A549 (cell line): ENCODE data around the gene TNRC6B. TPM values are rescaled to one million over a fixed set of nuclear protein-coding genes. Genes with fewer than 3 reads are reported as not detected.

Experiments
- ATAC-seq, 2 experiments: fragments of 200-7000 bp in 1 of 2; fragments of >200 bp in 1 of 2; cut with Nextera tagmentation in 1 of 2; cut with Tn5 transposase in 1 of 2; 3 replicates each; pipeline versions ENCODE4 v1.8.0 to v1.9.1; 2018 to 2020; ENCODE audit warnings: mild to moderate bottlenecking in 1 of 2, moderate library complexity in 1 of 2
- CTCF ChIA-PET: fragments of 300-600 bp; sonication (Branson Sonifier 250); formaldehyde crosslinking; extraction: SDS; loops from one replicate; lab custom pipeline; 2021; ENCODE audit warnings: antibody characterized with exemption, inconsistent platforms; lab: Yijun Ruan, JAX
- POLR2A ChIA-PET: fragments of 350-600 bp; formaldehyde crosslinking; extraction: SDS; loops from one replicate; lab custom pipeline; 2021; ENCODE audit warnings: antibody characterized with exemption, inconsistent platforms; lab: Yijun Ruan, JAX
- DNase-seq, 2 experiments: peaks; one replicate each; pipeline versions ENCODE4 v3.0.0 to v3.0.0-alpha.2; 2011 to 2016; ENCODE audit warnings: low read depth in 1 of 2, low spot score in 1 of 2
- FAIRE-seq: peaks from 2 replicates; lab custom pipeline; 2011; peaks lifted over from hg19 to GRCh38; lab: Jason Lieb, UNC
- H3K27ac ChIP-seq, 2 experiments: fragments of >200 bp; sonication (Bioruptor Twin); formaldehyde crosslinking; 3 replicates each; pipeline ENCODE4 v1.5.1; 2016 to 2017
- H3K4me1 ChIP-seq: fragments of >200 bp; sonication (Bioruptor Twin); formaldehyde crosslinking; 3 replicates; pipeline ENCODE4 v1.6.1; 2016
- H3K4me2 ChIP-seq: fragments of >200 bp; sonication (Bioruptor Twin); formaldehyde crosslinking; 3 replicates; pipeline ENCODE4 v1.6.1; 2016
- H3K4me3 ChIP-seq: fragments of >200 bp; sonication (Bioruptor Twin); formaldehyde crosslinking; 3 replicates; pipeline ENCODE4 v1.5.1; 2016
- H3K9me3 ChIP-seq: fragments of >200 bp; sonication (Bioruptor Twin); formaldehyde crosslinking; 3 replicates; pipeline ENCODE4 v1.6.1; 2016
- BHLHE40 ChIP-seq: IDR thresholded peaks from 2 replicates; pipeline ENCODE4 v1.6.1; 2012; ENCODE audit warnings: low read depth, low read length, inconsistent platforms
- CBX2 ChIP-seq: fragments of 200-600 bp; sonication (generic); IDR thresholded peaks from 2 replicates; pipeline ENCODE4 v1.6.1; 2016; ENCODE audit warnings: low read depth, mild to moderate bottlenecking, borderline replicate concordance
- CBX8 ChIP-seq: fragments of 200-600 bp; sonication (generic); IDR thresholded peaks from 2 replicates; pipeline ENCODE4 v1.6.1; 2016
- CEBPB ChIP-seq, 2 experiments: fragments of >200 bp in 1 of 2; sonication (Bioruptor Twin) in 1 of 2; formaldehyde crosslinking in 1 of 2; IDR thresholded peaks; 2 replicates each; pipeline ENCODE4 v1.6.1; 2012 to 2016
- CHD2 ChIP-seq: fragments of 150-350 bp; IDR thresholded peaks from 2 replicates; pipeline ENCODE4 v1.6.1; 2014; ENCODE audit warnings: low read length; ENCODE audit not compliant: partially characterized antibody
- CHD4 ChIP-seq: fragments of 200-600 bp; sonication (generic); IDR thresholded peaks from 2 replicates; pipeline ENCODE4 v1.6.1; 2016; ENCODE audit warnings: antibody characterized with exemption, mild to moderate bottlenecking, borderline replicate concordance
- EHMT2 ChIP-seq: fragments of 200-600 bp; sonication (generic); IDR thresholded peaks from 2 replicates; pipeline ENCODE4 v1.6.1; 2016; ENCODE audit warnings: antibody characterized with exemption, low read depth, mild to moderate bottlenecking, moderate library complexity
- ESRRA ChIP-seq: fragments of 150-350 bp; IDR thresholded peaks from 2 replicates; pipeline ENCODE4 v1.6.1; 2014; ENCODE audit warnings: mild to moderate bottlenecking, low read length, borderline replicate concordance
- HEYL ChIP-seq: fragments of 250-450 bp; sonication (Bioruptor Pico); IDR thresholded peaks from 2 replicates; pipeline ENCODE4 v1.8.0; 2021; ENCODE audit warnings: mild to moderate bottlenecking, moderate library complexity
- HOXB13 ChIP-seq: fragments of 250-450 bp; sonication (Bioruptor Pico); IDR thresholded peaks from 2 replicates; pipeline ENCODE4 v1.5.0; 2020; ENCODE audit warnings: low read depth, mild to moderate bottlenecking, moderate library complexity
- JUN ChIP-seq, 2 experiments: fragments of >200 bp; sonication (Bioruptor Twin); formaldehyde crosslinking; IDR thresholded peaks; 2 replicates in 1 of 2; 3 replicates in 1 of 2; pipeline ENCODE4 v1.6.1; 2016 to 2017
- KDM1A ChIP-seq: fragments of 200-600 bp; sonication (generic); IDR thresholded peaks from 2 replicates; pipeline ENCODE4 v1.6.1; 2016; ENCODE audit warnings: low read depth, mild to moderate bottlenecking
- MAFK ChIP-seq: fragments of 450-650 bp; IDR thresholded peaks from 2 replicates; pipeline ENCODE4 v1.6.1; 2014; ENCODE audit not compliant: partially characterized antibody
- POLR2A ChIP-seq: IDR thresholded peaks from 2 replicates; pipeline ENCODE4 v1.6.1; 2012; ENCODE audit warnings: mild to moderate bottlenecking, low read length
- POLR2AphosphoS2 ChIP-seq: conservative IDR thresholded peaks from 2 replicates; pipeline ENCODE4 v1.6.1; 2012; ENCODE audit warnings: low read length, improper control_type of control experiment, inconsistent platforms
- RFX5 ChIP-seq: fragments of 450-650 bp; IDR thresholded peaks from 2 replicates; pipeline ENCODE4 v1.7.1; 2014; ENCODE audit warnings: antibody characterized with exemption, mild to moderate bottlenecking, moderate library complexity
- SMC3 ChIP-seq: fragments of >200 bp; sonication (Bioruptor Twin); formaldehyde crosslinking; IDR thresholded peaks from 3 replicates; pipeline ENCODE4 v1.6.1; 2018; ENCODE audit warnings: inconsistent platforms
- SREBF2 ChIP-seq: fragments of 450-650 bp; IDR thresholded peaks from 2 replicates; pipeline ENCODE4 v1.6.1; 2014; ENCODE audit warnings: mild to moderate bottlenecking, moderate library complexity
- TFCP2L1 ChIP-seq: fragments of 250-450 bp; sonication (Bioruptor Pico); IDR thresholded peaks from 2 replicates; pipeline ENCODE4 v1.5.0; 2021; ENCODE audit warnings: mild to moderate bottlenecking
- ZC3H11A ChIP-seq: fragments of 450-650 bp; IDR thresholded peaks from 2 replicates; pipeline ENCODE4 v1.6.1; 2014; ENCODE audit warnings: antibody characterized with exemption, mild to moderate bottlenecking
- WGBS: methylation state at CpG from one replicate; pipeline ENCODE4 v1.1.6; 2017; ENCODE audit errors: missing lambda C conversion rate; 5-methylcytosine and 5-hydroxymethylcytosine counted together
- polyA plus RNA-seq, 4 experiments: library from polyadenylated mRNA; depleted of rRNA in 3 of 4; stranded (reverse); fragments of >200 nt; fragmentation: RNase III in 1 of 4; extraction: RNeasy Plus Mini Kit Qiagen cat#74134 plus additional on column Dnase treatment in 1 of 4; gene quantifications; 2 replicates in 3 of 4; 3 replicates in 1 of 4; pipeline ENCODE4 v1.2.3, GENCODE V29; 2011 to 2017
- TF ChIP-seq, protein P1 (sequence below): fragments of 250-450 bp; sonication (Bioruptor Pico); IDR thresholded peaks from 2 replicates; pipeline ENCODE4 v1.5.0; 2020; ENCODE audit warnings: low read depth, mild to moderate bottlenecking, moderate library complexity
- TF ChIP-seq, protein P2 (sequence below): fragments of >200 bp; sonication (Bioruptor Twin); formaldehyde crosslinking; IDR thresholded peaks from 3 replicates; pipeline ENCODE4 v1.6.1; 2016
- TF ChIP-seq, protein P3 (sequence below): fragments of 250-450 bp; sonication (Bioruptor Pico); IDR thresholded peaks from 2 replicates; pipeline ENCODE4 v1.5.0; 2021; ENCODE audit warnings: mild to moderate bottlenecking, moderate library complexity, borderline replicate concordance
- TF ChIP-seq, protein P4 (sequence below): IDR thresholded peaks from 2 replicates; pipeline ENCODE4 v1.6.1; 2012

Gene TNRC6B
- polyA plus RNA-seq, 2 of the 4 experiments (the other 2 are of a cell fraction) = 4.9 to 5.0 TPM

DNA sequence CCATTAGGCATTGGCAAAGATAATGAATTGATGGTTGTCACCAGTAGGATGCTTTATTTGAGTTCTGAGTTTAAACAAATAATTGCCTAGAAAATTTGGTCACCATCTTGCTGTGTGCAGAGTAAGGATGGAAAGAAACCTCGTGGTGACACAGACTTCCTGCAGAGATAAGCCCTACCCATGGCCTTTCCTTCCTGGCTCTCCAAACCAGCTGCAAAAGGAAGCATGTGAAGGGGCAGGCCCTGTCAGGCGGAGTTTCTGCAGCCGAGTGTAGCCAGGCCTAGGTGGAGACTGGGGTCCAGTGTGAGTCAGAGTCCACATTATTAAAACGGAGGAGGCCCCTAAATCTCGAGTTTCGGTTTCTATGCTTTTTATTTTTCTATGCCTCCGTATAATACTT is 85.5 kb downstream of the TNRC6B start:
- H3K4me2 ChIP-seq = no peak overlapping the region
- TF ChIP-seq CHD4 (no peak), CBX8 (no peak), JUN (IDR thresholded peaks at IDR 0.05) (no peak), CEBPB (IDR thresholded peaks at IDR 0.05) (no peak), SREBF2 (no peak), TFCP2L1 (CRISPR knock-in tag) (no peak), SMC3 (no peak)
- TF ChIP-seq, all 56 proteins: peak for 0
- no peaks in the 10 kb centered on the region for H3K9me3 ChIP-seq
- H3K4me1 ChIP-seq = peaks cover 14% of the 10 kb centered on the region; the same call in 2 of the 3 replicates
- DNase-seq (no peak), ATAC-seq (no peak), FAIRE-seq (no peak)
- 89% methylated on average over 7 of the region's 7 CpGs for WGBS
- CTCF ChIA-PET = no interaction called here
- POLR2A ChIA-PET = no interaction called here
- no peak overlapping the region for H3K4me3 ChIP-seq
- no peak overlapping the region for H3K27ac ChIP-seq

DNA sequence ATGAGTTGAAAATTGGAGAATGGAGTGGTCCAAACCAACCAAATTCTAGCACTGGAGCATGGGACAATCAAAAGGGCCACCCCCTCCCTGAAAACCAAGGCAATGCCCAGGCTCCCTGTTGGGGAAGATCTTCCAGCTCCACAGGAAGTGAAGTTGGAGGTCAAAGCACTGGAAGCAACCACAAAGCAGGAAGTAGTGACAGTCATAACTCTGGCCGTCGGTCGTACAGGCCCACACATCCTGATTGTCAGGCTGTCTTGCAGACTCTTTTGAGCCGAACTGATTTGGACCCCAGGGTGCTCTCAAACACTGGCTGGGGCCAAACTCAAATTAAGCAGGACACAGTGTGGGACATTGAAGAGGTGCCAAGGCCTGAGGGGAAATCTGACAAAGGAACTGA is 88.1 kb downstream of the TNRC6B start:
- DNase-seq (no peak), FAIRE-seq (no peak), ATAC-seq (no peak)
- TF ChIP-seq CBX2 = no peak
- no peak for TF ChIP-seq ZC3H11A
- no peak for TF ChIP-seq EHMT2
- TF ChIP-seq, protein P1, sequence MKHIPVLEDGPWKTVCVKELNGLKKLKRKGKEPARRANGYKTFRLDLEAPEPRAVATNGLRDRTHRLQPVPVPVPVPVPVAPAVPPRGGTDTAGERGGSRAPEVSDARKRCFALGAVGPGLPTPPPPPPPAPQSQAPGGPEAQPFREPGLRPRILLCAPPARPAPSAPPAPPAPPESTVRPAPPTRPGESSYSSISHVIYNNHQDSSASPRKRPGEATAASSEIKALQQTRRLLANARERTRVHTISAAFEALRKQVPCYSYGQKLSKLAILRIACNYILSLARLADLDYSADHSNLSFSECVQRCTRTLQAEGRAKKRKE (CRISPR knock-in tag) = no peak
- TF ChIP-seq, protein P2, sequence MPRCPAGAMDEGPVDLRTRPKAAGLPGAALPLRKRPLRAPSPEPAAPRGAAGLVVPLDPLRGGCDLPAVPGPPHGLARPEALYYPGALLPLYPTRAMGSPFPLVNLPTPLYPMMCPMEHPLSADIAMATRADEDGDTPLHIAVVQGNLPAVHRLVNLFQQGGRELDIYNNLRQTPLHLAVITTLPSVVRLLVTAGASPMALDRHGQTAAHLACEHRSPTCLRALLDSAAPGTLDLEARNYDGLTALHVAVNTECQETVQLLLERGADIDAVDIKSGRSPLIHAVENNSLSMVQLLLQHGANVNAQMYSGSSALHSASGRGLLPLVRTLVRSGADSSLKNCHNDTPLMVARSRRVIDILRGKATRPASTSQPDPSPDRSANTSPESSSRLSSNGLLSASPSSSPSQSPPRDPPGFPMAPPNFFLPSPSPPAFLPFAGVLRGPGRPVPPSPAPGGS = no peak
- no peak for TF ChIP-seq BHLHE40
- no peak for TF ChIP-seq CHD2
- ChIA-PET CTCF (no interaction called here), POLR2A (no interaction called here)
- Histone ChIP-seq H3K9me3 (no peaks in the 10 kb centered on the region), H3K27ac (no peak overlapping the region), H3K4me3 (no peak overlapping the region), H3K4me1 (no peaks in the 10 kb centered on the region), H3K4me2 (no peak overlapping the region)
- 79% methylated on average over 4 of the region's 4 CpGs for WGBS

DNA sequence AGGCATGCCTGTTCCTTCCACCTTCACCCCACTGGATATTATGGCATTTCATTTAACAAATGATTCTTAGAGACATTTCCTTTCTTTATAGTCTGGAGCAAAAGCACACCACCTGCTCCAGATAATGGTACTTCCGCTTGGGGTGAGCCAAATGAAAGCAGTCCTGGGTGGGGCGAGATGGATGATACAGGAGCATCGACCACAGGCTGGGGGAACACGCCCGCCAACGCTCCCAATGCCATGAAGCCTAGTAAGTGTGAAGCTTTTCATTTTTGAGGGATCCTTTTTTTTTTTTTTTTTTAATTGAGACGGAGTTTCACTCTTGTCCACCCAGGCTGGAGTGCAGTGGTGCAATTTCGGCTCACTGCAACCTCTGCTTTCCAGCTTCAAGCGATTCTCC is 92.3 kb downstream of the TNRC6B start:
- ATAC-seq = no peak
- 97% methylated on average over 9 of the region's 9 CpGs for WGBS
- DNase-seq = no peak
- Histone ChIP-seq H3K9me3 (no peaks in the 10 kb centered on the region), H3K27ac (no peak overlapping the region), H3K4me1 (no peaks in the 10 kb centered on the region), H3K4me2 (no peak overlapping the region), H3K4me3 (no peak overlapping the region)
- ChIA-PET POLR2A (no interaction called here), CTCF (interaction anchor here (0.9 kb wide), 1 partner anchor 87 kb away, joined by 4 read pairs; no protein-coding TSS in a partner anchor)
- TF ChIP-seq ESRRA = no peak
- no peak for TF ChIP-seq POLR2A
- TF ChIP-seq RFX5 = no peak
- no peak for TF ChIP-seq KDM1A
- no peak for TF ChIP-seq CHD2
- TF ChIP-seq HOXB13 (CRISPR knock-in tag) = no peak
- TF ChIP-seq POLR2AphosphoS2 = no peak
- no peak for TF ChIP-seq MAFK
- TF ChIP-seq SREBF2 = no peak
- no peak for TF ChIP-seq HEYL (CRISPR knock-in tag)
- TF ChIP-seq, protein P3, sequence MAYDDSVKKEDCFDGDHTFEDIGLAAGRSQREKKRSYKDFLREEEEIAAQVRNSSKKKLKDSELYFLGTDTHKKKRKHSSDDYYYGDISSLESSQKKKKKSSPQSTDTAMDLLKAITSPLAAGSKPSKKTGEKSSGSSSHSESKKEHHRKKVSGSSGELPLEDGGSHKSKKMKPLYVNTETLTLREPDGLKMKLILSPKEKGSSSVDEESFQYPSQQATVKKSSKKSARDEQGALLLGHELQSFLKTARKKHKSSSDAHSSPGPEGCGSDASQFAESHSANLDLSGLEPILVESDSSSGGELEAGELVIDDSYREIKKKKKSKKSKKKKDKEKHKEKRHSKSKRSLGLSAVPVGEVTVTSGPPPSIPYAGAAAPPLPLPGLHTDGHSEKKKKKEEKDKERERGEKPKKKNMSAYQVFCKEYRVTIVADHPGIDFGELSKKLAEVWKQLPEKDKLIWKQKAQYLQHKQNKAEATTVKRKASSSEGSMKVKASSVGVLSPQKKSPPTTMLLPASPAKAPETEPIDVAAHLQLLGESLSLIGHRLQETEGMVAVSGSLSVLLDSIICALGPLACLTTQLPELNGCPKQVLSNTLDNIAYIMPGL (CRISPR knock-in tag) = no peak
- TF ChIP-seq, protein P4, sequence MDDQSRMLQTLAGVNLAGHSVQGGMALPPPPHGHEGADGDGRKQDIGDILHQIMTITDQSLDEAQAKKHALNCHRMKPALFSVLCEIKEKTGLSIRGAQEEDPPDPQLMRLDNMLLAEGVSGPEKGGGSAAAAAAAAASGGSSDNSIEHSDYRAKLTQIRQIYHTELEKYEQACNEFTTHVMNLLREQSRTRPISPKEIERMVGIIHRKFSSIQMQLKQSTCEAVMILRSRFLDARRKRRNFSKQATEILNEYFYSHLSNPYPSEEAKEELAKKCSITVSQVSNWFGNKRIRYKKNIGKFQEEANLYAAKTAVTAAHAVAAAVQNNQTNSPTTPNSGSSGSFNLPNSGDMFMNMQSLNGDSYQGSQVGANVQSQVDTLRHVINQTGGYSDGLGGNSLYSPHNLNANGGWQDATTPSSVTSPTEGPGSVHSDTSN = no peak
- FAIRE-seq = no peak
